Motor neuron (in vitro differentiated cells): ENCODE results near the gene OTOG. TPM values are rescaled to one million over a fixed set of nuclear protein-coding genes. Genes with fewer than 3 reads are reported as not detected.
A peak's percentile ranks its signal among the peaks of the same experiment; 100 is the strongest.

Experiments
- ATAC-seq, 8 experiments: fragments of 200-7000 bp; cut with Tn5 transposase; replicated peaks in 6 of 8; 2 replicates each; pipeline ENCODE4 v1.8.0; 2021; ENCODE audit warnings: mild to moderate bottlenecking in 8 of 8, moderate library complexity in 8 of 8
- H3K27ac ChIP-seq, 2 donors: fragments of 250-450 bp; sonication (Bioruptor Pico); 2 replicates each; pipeline ENCODE4 v1.9.0; 2021; ENCODE audit warnings: antibody characterized with exemption in 2 of 2, mild to moderate bottlenecking in 2 of 2, moderate library complexity in 1 of 2
- H3K4me1 ChIP-seq, 2 donors: fragments of 250-450 bp; sonication (Bioruptor Pico); replicated peaks in 1 of 2; 2 replicates each; pipeline ENCODE4 v1.6.1; 2021; ENCODE audit warnings: antibody characterized with exemption in 2 of 2, mild to moderate bottlenecking in 2 of 2, moderate library complexity in 1 of 2
- H3K4me3 ChIP-seq, 5 donors: fragments of 250-450 bp; sonication (Bioruptor Pico); 2 replicates each; pipeline ENCODE4 v1.9.0; 2021; ENCODE audit warnings: antibody characterized with exemption in 5 of 5, mild to moderate bottlenecking in 5 of 5, moderate library complexity in 4 of 5
- WGBS, 10 experiments: fragments of 450-650 bp; shearing (Covaris generic); methylation state at CpG; one replicate each; pipeline ENCODE4 v1.0.0; 2022; 5-methylcytosine and 5-hydroxymethylcytosine counted together
- in situ Hi-C, 9 experiments: fragments of 400-800 bp; cut with MboI; loops; one replicate each; pipeline ENCODE4 v1.15.0; 2021; ENCODE audit warnings: low sequenced_read_pairs in 9 of 9, low pct_unique_long_range_greater_than_20kb in 2 of 9; ENCODE audit not compliant: unreplicated experiment in 9 of 9
- total RNA-seq, 8 experiments: library from RNA; unstranded; fragments of 300-600 nt; gene quantifications; 2 replicates each; pipeline versions ENCODE4 v1.2.3 to v1.2.4, GENCODE V29; 2022

The OTOG gene
- total RNA-seq, 8 experiments from 2014 or later: 0.09 to 0.49 (median 0.14) TPM; not detected in 2

DNA sequence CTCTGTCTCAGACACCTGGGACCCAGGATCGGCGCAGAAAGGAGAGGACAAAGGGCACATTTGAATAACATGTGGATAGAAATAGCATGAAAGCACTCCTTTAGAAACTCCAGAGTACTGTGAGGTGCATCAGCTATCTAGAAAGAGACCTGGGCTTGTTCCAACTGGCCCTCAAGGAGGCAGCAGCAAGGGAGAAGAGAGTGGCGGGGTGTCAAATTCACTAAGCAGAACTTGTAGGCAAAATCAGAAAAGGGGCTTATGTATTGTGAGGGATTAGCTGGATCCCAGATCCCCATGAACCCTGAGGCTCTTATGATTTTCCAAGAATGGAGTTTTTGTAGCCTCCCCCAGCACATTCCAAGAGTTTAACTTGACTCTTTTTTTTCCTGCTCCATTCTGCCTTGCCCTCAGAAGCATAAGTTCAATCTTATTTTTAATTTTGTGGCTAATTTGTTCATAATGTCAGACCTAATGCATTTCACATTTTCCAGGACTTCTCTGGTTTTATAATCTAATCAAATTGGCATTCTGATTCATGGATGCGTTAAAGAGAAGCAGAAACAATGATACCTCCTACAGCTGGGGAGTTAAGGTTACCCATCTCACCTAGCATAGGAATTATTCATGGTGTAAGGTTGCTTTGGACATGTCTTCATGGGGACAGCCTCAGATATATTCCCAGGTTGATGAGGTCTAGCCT, 36.4 kb upstream of the OTOG start:
- 18 to 100% (median 67%) methylated on average over 1 to 4 of the region's 4 CpGs; no CpG with 5 or more reads in 2 of the 10 experiments for WGBS, 10 experiments
- H3K4me3 ChIP-seq: no peak overlapping the region
- in situ Hi-C loops: loop anchor here in 7 of 9 experiments (25.0 kb wide), 4 partner anchors 102 to 273 kb away; partner anchors contain the start of genes KCNJ11 (in 4 of the 7) and NCR3LG1 (in 1 of the 7)
- H3K4me1 ChIP-seq: peaks cover 12 to 15% of the 10 kb centered on the region in 2 donors
- no peak for ATAC-seq
- H3K27ac ChIP-seq: no peak overlapping the region

DNA sequence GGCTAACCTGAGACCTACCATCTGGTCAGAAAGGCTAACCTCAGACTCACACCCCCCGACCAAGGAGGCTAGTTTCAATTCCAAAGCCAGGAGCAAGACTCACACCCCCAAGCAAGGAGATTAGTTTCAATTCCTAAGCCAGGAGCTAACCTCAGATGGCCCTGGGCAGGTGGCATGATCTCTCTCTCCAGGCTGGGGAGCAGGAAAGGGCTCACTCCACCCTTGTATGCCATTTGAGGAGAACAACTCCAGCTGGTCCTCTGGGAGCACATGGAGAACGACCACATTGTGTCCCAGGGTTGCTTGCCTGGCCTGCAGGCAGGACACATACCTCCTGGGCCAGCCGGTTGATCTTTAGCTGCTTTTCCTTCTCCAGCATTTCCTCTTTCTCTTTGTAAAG, 35.5 kb upstream of the OTOG start:
- no peak overlapping the region for H3K4me3 ChIP-seq
- 20 to 90% (median 56%) methylated on average over 1 to 2 of the region's 3 CpGs; no CpG with 5 or more reads in 2 of the 10 experiments for WGBS, 10 experiments
- H3K4me1 ChIP-seq: peaks cover 12 to 15% of the 10 kb centered on the region in 2 donors
- H3K27ac ChIP-seq: no peak overlapping the region
- in situ Hi-C loops: loop anchor here in 7 of 9 experiments (25.0 kb wide), 4 partner anchors 101 to 274 kb away; partner anchors contain the start of genes KCNJ11 (in 4 of the 7) and NCR3LG1 (in 1 of the 7)
- ATAC-seq: no peak

DNA sequence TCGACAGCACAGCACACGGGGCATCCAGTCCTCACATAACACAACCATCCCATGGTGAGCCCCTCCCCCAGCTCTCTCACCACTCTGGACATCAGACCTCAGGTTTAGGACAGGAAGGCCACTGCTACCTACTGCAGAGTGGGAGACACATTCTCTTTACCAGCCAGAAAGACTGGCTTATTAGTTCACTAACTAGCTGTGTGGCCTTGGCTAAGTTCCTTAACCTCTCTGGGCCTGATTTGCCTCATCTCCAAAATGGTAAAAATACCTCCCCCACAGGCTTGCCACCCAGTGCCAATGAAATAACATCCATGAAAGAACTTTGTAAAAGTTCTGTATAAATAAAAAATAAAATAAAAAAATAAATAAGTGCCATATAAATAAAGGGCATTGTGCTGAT, 35.0 kb upstream of the OTOG start:
- WGBS, 10 experiments: 7 to 80% (median 56%) methylated on average over 1 to 2 of the region's 2 CpGs; no CpG with 5 or more reads in 6 of the 10 experiments

DNA sequence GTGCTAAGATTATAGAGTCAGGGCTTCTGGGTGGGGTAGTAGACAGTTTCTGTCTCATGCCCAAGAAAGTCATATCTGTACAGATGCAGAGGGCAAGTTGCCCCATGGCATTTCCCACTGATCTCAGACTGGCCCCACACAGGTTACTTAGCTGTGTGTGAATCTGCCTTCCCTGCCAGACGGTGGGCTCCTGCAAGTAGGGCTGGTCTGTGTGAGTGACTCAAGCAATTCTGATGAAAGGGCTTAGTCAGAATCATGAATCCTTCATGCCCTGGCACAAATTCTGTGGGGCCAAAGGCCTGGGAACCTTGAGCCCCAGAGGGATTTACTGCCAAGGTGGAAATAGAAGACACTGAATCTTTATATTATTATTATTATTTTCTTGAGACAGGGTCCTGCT, 33.2 kb upstream of the OTOG start:
- H3K4me1 ChIP-seq: peaks cover 9 to 15% of the 10 kb centered on the region in 2 donors
- in situ Hi-C loops: loop anchor here in 7 of 9 experiments (25.0 kb wide), 4 partner anchors 98 to 277 kb away; partner anchors contain the start of genes KCNJ11 (in 4 of the 7) and NCR3LG1 (in 1 of the 7)
- ATAC-seq: peak in 3 of 8 experiments; percentile 24 to 84 (median 49)
- no peak overlapping the region for H3K27ac ChIP-seq
- no peak overlapping the region for H3K4me3 ChIP-seq
- WGBS, 10 experiments: 100% methylated on average over 1 of the region's 1 CpG; no CpG with 5 or more reads in 9 of the 10 experiments

More for the DNA sequence above, 35.0 kb upstream of the OTOG start:
- Histone ChIP-seq H3K4me1 (peaks cover 12 to 15% of the 10 kb centered on the region in 2 donors), H3K27ac (no peak overlapping the region), H3K4me3 (no peak overlapping the region)
- in situ Hi-C loops: loop anchor here in 7 of 9 experiments (25.0 kb wide), 4 partner anchors 100 to 275 kb away; partner anchors contain the start of genes KCNJ11 (in 4 of the 7) and NCR3LG1 (in 1 of the 7)
- no peak for ATAC-seq

DNA sequence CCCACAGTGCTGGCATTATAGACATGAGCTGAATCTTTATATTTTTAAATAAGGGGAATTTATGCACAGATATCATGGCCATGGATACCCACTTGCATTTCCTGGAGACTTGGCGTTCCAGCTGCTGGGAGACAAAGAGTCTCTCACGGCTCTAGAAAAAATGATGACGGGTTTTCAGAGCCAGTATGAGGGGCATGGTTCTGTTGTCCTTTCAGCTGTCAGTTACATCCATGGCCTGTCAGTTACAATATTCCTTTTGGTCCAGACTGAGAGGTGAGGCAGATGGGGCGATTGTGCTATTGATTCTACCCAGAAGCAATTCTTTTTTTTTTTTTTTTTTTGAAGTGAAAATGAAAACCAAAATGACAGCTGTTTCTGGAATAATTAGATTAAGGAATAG, 32.6 kb upstream of the OTOG start:
- no peak for ATAC-seq
- Histone ChIP-seq H3K4me1 (peaks cover 16 to 19% of the 10 kb centered on the region in 2 donors), H3K27ac (no peak overlapping the region), H3K4me3 (no peak overlapping the region)
- in situ Hi-C loops: loop anchor here in 7 of 9 experiments (25.0 kb wide), 4 partner anchors 98 to 277 kb away; partner anchors contain the start of genes KCNJ11 (in 4 of the 7) and NCR3LG1 (in 1 of the 7)
- WGBS, 10 experiments: 0 to 100% (median 75%) methylated on average over 1 to 4 of the region's 4 CpGs; no CpG with 5 or more reads in 2 of the 10 experiments

DNA sequence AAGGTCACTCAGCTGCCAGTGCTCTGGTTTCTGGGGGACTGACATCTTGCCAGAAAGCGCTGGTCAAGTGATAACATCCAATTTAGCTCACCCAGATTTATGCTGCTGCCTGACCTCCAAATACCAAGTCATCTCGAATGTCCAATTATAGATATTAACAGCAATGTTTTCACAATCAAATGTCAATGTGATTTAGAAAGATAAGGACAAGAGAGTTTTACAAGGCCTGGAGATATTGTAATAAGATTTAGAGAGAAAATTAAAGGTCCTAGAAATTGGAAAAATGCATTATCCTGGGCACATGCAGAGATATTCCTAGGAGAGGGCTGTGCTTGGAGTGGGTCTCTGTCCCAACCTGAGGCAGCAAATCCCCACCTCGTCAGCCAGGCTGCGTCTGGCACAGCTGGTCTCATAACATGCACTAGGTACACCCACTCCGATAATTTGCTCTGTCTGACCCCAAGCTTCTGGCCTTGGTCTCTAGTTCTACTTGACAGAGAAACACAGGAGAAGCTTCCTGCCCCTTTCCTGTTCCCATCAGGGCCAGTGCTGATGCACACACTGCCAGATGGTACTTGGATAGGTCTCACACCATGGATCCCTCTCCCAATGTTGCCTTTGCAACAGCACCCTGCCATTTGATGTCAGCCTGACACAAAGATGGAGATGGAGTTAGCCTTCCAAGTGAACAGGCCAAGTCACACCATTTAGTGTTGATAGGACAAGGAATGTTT, 31.4 kb upstream of the OTOG start:
- peaks cover 27 to 30% of the 10 kb centered on the region in 2 donors for H3K4me1 ChIP-seq
- no peak overlapping the region for H3K4me3 ChIP-seq
- no peak overlapping the region for H3K27ac ChIP-seq
- ATAC-seq: no peak
- in situ Hi-C loops: loop anchor here in 7 of 9 experiments (25.0 kb wide), 4 partner anchors 97 to 278 kb away; partner anchors contain the start of genes KCNJ11 (in 4 of the 7) and NCR3LG1 (in 1 of the 7)
- 0 to 96% (median 69%) methylated on average over 1 to 4 of the region's 5 CpGs; no CpG with 5 or more reads in 4 of the 10 experiments for WGBS, 10 experiments

DNA sequence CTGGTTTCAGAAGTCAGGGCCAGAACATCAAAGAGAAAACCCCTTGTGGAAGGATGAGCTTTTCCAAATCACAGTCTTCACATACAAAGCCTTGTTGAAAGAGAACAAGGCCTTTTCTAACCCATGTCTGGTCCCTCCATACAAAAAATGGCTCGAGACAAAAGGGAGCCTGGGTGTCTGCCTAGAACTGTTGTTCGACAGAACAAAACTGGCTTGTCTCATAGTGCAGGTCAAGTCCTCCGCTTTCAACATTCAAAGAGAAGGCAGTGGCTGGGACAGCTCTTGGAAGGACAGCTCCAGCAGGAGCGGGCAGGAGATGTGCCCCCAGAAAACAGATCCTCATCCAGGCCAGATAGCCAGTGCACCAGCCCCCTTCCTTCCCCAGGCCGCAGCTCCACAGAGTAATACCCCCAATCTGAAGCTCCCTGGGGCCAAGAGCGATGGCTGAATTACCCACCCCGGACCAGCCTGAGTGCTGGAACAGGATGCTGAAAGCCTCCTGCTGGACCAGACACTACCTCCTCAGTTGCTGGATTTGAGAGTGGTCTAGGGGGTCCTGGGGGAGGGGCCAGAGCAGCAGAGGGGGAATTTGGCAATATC, 30.4 kb upstream of the OTOG start:
- 0 to 67% (median 58%) methylated on average over 1 to 3 of the region's 7 CpGs; no CpG with 5 or more reads in 5 of the 10 experiments for WGBS, 10 experiments
- no peak for ATAC-seq
- Histone ChIP-seq H3K27ac (no peak overlapping the region), H3K4me3 (no peak overlapping the region), H3K4me1 (peaks cover 28 to 31% of the 10 kb centered on the region in 2 donors)
- in situ Hi-C loops: loop anchor here in 7 of 9 experiments (25.0 kb wide), 4 partner anchors 96 to 279 kb away; partner anchors contain the start of genes KCNJ11 (in 4 of the 7) and NCR3LG1 (in 1 of the 7)

DNA sequence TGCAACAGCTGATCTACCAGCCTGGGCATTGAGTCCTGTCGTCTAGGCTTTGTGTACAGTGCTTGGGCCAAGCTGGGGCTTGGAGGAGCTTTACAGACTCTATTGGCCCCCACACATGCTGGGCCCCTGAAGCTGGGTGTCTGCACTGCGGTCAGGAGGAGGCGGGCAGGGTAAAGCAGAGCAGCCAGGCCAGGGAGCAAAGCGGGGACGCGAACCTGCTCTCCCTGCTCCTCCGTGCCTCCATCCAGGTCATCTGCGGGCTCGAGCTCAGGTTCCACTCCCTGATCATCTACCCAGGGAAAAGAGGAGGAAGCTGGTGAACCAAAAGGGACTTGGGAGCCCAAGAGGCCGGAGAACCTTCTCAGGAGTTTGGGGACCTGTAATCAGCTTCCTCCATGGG, 29.9 kb upstream of the OTOG start:
- WGBS, 10 experiments: 0 to 83% (median 72%) methylated on average over 1 to 8 of the region's 10 CpGs; no CpG with 5 or more reads in 5 of the 10 experiments
- in situ Hi-C loops: loop anchor here in 7 of 9 experiments (25.0 kb wide), 4 partner anchors 95 to 280 kb away; partner anchors contain the start of genes KCNJ11 (in 4 of the 7) and NCR3LG1 (in 1 of the 7)
- ATAC-seq: no peak

DNA sequence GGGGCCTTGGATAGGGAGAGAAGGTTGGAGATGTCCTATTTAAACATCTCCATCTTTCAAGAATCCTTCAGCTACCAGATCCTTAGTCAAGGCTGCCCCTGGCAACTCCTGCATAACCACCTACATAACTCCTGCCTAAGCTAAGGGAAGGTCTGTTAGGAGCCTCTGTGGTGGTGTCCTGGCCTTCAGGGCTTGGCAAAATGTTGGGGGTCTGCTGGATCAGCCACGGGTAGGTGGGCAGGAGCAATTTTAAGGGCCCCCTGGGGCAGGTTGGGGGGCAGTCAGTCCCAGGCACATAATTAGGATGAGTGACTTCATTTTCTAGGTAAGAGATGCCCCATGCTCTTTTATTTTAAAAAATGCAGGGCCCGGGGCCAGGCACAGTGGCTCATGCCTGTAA, 28.7 kb upstream of the OTOG start:
- no peak for ATAC-seq
- WGBS, 10 experiments: 80 to 100% (median 100%) methylated on average over 1 of the region's 2 CpGs; no CpG with 5 or more reads in 7 of the 10 experiments
- H3K4me1 ChIP-seq: peaks cover 25 to 31% of the 10 kb centered on the region in 2 donors
- H3K4me3 ChIP-seq: no peak overlapping the region
- H3K27ac ChIP-seq: peak overlapping the region; percentile 68 to 73
- in situ Hi-C loops: loop anchor here in 7 of 9 experiments (25.0 kb wide), 4 partner anchors 94 to 281 kb away; partner anchors contain the start of genes KCNJ11 (in 4 of the 7) and NCR3LG1 (in 1 of the 7)

More for the DNA sequence above, 29.9 kb upstream of the OTOG start:
- Histone ChIP-seq H3K27ac (no peak overlapping the region), H3K4me1 (peaks cover 28 to 31% of the 10 kb centered on the region in 2 donors), H3K4me3 (no peak overlapping the region)

DNA sequence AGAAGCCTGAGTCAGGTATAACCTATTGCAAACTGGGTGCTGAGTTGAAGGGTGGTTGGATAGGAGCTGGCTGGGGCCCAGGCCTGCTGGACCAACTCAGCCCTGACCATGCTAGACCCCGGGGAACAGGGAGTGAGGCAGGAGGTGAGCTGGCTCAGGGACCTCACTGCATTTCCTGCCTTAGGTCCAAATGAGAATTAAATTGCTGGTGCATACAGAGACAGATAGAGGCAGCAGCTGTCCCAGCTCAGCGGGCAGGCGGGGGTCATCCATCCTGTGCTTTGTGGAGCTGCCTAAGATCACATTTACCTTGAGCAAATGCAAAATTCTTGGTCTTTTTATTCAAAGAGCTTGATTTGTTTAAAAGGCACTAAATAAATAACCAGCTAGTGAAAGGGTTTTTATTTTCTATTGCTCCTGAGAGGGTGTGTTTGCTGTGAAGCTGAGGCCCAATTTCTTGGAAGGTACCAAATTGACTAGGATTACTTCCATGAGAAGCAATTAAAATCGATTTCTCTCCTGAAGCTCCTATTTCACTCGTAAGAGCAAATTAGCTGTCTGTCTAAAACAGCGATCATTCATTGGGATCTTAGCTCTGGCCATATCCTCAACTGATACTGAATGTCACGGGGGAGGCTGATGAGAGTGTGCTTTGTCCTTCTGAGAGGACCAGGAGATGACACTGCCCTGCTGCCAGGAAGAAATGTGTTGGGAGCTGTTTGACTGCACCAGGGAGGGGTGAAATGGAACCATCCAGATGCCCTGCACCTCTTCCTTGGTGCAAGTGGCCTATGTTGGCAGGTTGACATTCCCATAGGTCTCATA, 27.8 kb upstream of the OTOG start:
- H3K4me1 ChIP-seq: peaks cover 24 to 31% of the 10 kb centered on the region in 2 donors
- H3K4me3 ChIP-seq: no peak overlapping the region
- 12 to 66% (median 29%) methylated on average over 3 to 7 of the region's 7 CpGs; no CpG with 5 or more reads in 2 of the 10 experiments for WGBS, 10 experiments
- in situ Hi-C loops: loop anchor here in 7 of 9 experiments (25.0 kb wide), 4 partner anchors 93 to 282 kb away; partner anchors contain the start of genes KCNJ11 (in 4 of the 7) and NCR3LG1 (in 1 of the 7)
- H3K27ac ChIP-seq: peak overlapping the region; percentile 70 to 80
- ATAC-seq: peak in 5 of 8 experiments; percentile 84 to 91 (median 91)
